Endothelial cell of umbilical vein (primary cell): ENCODE measurements around the gene MIEN1. TPM values are rescaled to one million over a fixed set of nuclear protein-coding genes. Genes with fewer than 3 reads are reported as not detected.

Experiments
- BruUV-seq: library from RNA; stranded (reverse); fragments of 400-500 nt; replicated peaks from 2 replicates; lab custom pipeline; 2021; lab: Mats Ljungman, UMichigan
- CTCF ChIA-PET: fragments of 300-600, 350-600 bp; sonication (Branson Sonifier 250); formaldehyde crosslinking; loops from one replicate; lab custom pipeline; 2021; ENCODE audit warnings: antibody characterized with exemption, inconsistent platforms; lab: Charles Lee
- POLR2A ChIA-PET: fragments of 300-600, 350-600 bp; sonication (Branson Sonifier 250); formaldehyde crosslinking; loops from one replicate; lab custom pipeline; 2021; ENCODE audit warnings: antibody characterized with exemption, inconsistent platforms; lab: Charles Lee
- DNase-seq: peaks from one replicate; pipeline ENCODE4 v3.0.0-alpha.2; 2011; ENCODE audit warnings: low read depth, low spot score
- FAIRE-seq: peaks from 2 replicates; lab custom pipeline; 2011; peaks lifted over from hg19 to GRCh38; lab: Jason Lieb, UNC
- H2AFZ ChIP-seq: 2 replicates; pipeline ENCODE4 v1.6.0; 2012; ENCODE audit warnings: low read depth, low read length, control low read depth, inconsistent platforms
- H3K27ac ChIP-seq: 2 replicates; pipeline ENCODE4 v1.5.1; 2011; ENCODE audit warnings: low read depth, mild to moderate bottlenecking, control low read depth, low read length, moderate library complexity; ENCODE audit not compliant: insufficient read depth
- H3K27me3 ChIP-seq, 2 experiments: 2 replicates each; pipeline versions ENCODE4 v1.6.0 to v1.6.1; 2011; ENCODE audit warnings: low read length in 2 of 2, mixed read lengths in 1 of 2; ENCODE audit not compliant: control insufficient read depth in 2 of 2, insufficient read depth in 2 of 2
- H3K36me3 ChIP-seq, 2 experiments: 2 replicates in 1 of 2; 3 replicates in 1 of 2; pipeline ENCODE4 v1.5.1; 2011; ENCODE audit warnings: low read length in 2 of 2, mild to moderate bottlenecking in 1 of 2, moderate library complexity in 1 of 2; ENCODE audit not compliant: control insufficient read depth in 2 of 2, insufficient read depth in 2 of 2; ENCODE audit errors: extremely low read depth in 1 of 2
- H3K4me1 ChIP-seq: 3 replicates; pipeline ENCODE4 v1.5.1; 2011; ENCODE audit warnings: mild to moderate bottlenecking, low read length; ENCODE audit not compliant: control insufficient read depth, insufficient read depth; ENCODE audit errors: extremely low read depth
- H3K4me2 ChIP-seq: 2 replicates; pipeline ENCODE4 v1.6.1; 2011; ENCODE audit warnings: low read length, control low read depth, mixed read lengths; ENCODE audit not compliant: insufficient read depth
- H3K4me3 ChIP-seq, 3 experiments: fragments of 200-600 bp in 1 of 3; sonication (generic), shearing (Covaris generic) in 1 of 3; replicated peaks in 1 of 3; 2 replicates each; pipeline ENCODE4 v1.5.1; 2011 to 2016; ENCODE audit warnings: control low read depth in 3 of 3, low read length in 3 of 3, mild to moderate bottlenecking in 2 of 3, inconsistent platforms in 1 of 3, low read depth in 1 of 3, moderate library complexity in 1 of 3; ENCODE audit not compliant: insufficient read depth in 1 of 3
- H3K79me2 ChIP-seq: 2 replicates; pipeline ENCODE4 v1.6.0; 2012; ENCODE audit warnings: low read length, inconsistent platforms; ENCODE audit not compliant: control insufficient read depth, insufficient read depth
- H3K9ac ChIP-seq: replicated peaks from 2 replicates; pipeline ENCODE3; 2011; ENCODE audit warnings: low read length, control low read depth; ENCODE audit not compliant: insufficient read depth; ENCODE audit errors: extremely low read depth
- H3K9me1 ChIP-seq: replicated peaks from 3 replicates; pipeline ENCODE4 v1.6.0; 2011; ENCODE audit warnings: mild to moderate bottlenecking, low read length; ENCODE audit not compliant: control insufficient read depth, insufficient read depth; ENCODE audit errors: extremely low read depth
- H3K9me3 ChIP-seq: replicated peaks from 2 replicates; pipeline ENCODE4 v1.5.1; 2012; ENCODE audit warnings: low read length, inconsistent platforms; ENCODE audit not compliant: control insufficient read depth, insufficient read depth
- H4K20me1 ChIP-seq: replicated peaks from 2 replicates; pipeline ENCODE3; 2011; ENCODE audit warnings: mild to moderate bottlenecking, low read length; ENCODE audit not compliant: control insufficient read depth, insufficient read depth; ENCODE audit errors: extremely low read depth
- CTCF ChIP-seq, 2 donors: IDR thresholded peaks; 1 replicate in 1 of 2; 2 replicates in 1 of 2; pipeline ENCODE4 v1.5.1; 2011; ENCODE audit warnings: low read length in 2 of 2, mild to moderate bottlenecking in 2 of 2, moderate library complexity in 2 of 2, control low read depth in 1 of 2, inconsistent platforms in 1 of 2, low read depth in 1 of 2; ENCODE audit not compliant: insufficient read depth in 1 of 2; ENCODE audit errors: extremely low read depth in 1 of 2
- FOS ChIP-seq: IDR thresholded peaks from 2 replicates; pipeline ENCODE4 v1.6.1; 2011; ENCODE audit warnings: mild to moderate bottlenecking, low read length, moderate library complexity, borderline replicate concordance; ENCODE audit not compliant: insufficient read depth
- JUN ChIP-seq: IDR thresholded peaks from 2 replicates; pipeline ENCODE4 v1.6.1; 2011; ENCODE audit warnings: borderline replicate concordance, low read depth; ENCODE audit not compliant: insufficient read length, insufficient read depth
- MAX ChIP-seq: IDR thresholded peaks from 2 replicates; pipeline ENCODE4 v1.6.1; 2011; ENCODE audit not compliant: insufficient read depth, insufficient read length
- MYC ChIP-seq: IDR thresholded peaks from one replicate; pipeline ENCODE4 v1.6.1; 2011; ENCODE audit warnings: mild to moderate bottlenecking, low read depth, low read length
- POLR2A ChIP-seq: IDR thresholded peaks from 2 replicates; pipeline ENCODE4 v1.6.1; 2012; ENCODE audit warnings: low read depth, mild to moderate bottlenecking, control low read depth, low read length
- POLR2AphosphoS5 ChIP-seq: IDR thresholded peaks from 2 replicates; pipeline ENCODE4 v1.6.1; 2012; ENCODE audit warnings: low read depth, mild to moderate bottlenecking, control low read depth, low read length, moderate library complexity; ENCODE audit not compliant: insufficient read depth
- dilution Hi-C: fragments of 300-500 bp; cut with MboI; formaldehyde crosslinking; loops from one replicate; pipeline ENCODE4 v1.15.0; 2019; ENCODE audit warnings: low sequenced_read_pairs; ENCODE audit not compliant: extremely low pct_ligation_motif_present
- intact Hi-C: fragments of 100-400 bp; cut with micrococcal nuclease; formaldehyde crosslinking; loops from one replicate; pipeline ENCODE4 v1.10.0; 2022
- polyA plus RNA-seq, 4 experiments: library from polyadenylated mRNA; depleted of rRNA in 3 of 4; stranded (reverse) in 3 of 4; unstranded in 1 of 4; fragments of >200 nt; gene quantifications; 2 replicates each; pipeline versions ENCODE4 v1.2.1 to v1.2.3, GENCODE V29; 2011 to 2012; ENCODE audit warnings: missing spikeins in 1 of 4
- total RNA-seq: library from RNA; stranded (reverse); gene quantifications from 2 replicates; pipeline ENCODE4 v1.2.3, GENCODE V29; 2021

The MIEN1 gene
- total and polyA plus RNA-seq, 2 donors (not counting 3 experiments of a cell fraction or from before 2014, with no cell fraction given) = 42.4 to 74.5 TPM

GRCh38 chr17:39757931-39758873 is 27.9 kb upstream of the MIEN1 start:
- Histone ChIP-seq H3K27ac (no peak overlapping the region), H3K9me3 (no peaks in the 10 kb centered on the region), H3K4me1 (peaks cover 6% of the 10 kb centered on the region), H3K9me1 (no peaks in the 10 kb centered on the region), H3K4me2 (no peak overlapping the region), H3K4me3 (no peak overlapping the region), H3K9ac (no peak overlapping the region), H2AFZ (no peak overlapping the region), H3K79me2 (no peaks in the 10 kb centered on the region), H4K20me1 (no peaks in the 10 kb centered on the region), H3K27me3 (peaks cover 15 to 25% of the 10 kb centered on the region in 2 experiments), H3K36me3 (no peaks in the 10 kb centered on the region)
- BruUV-seq = no TSS peak
- POLR2A ChIA-PET = no interaction called here
- no peak for FAIRE-seq
- intact Hi-C loops (no loop called here), dilution Hi-C loops (no loop called here)
- TF ChIP-seq CTCF (IDR thresholded peaks at IDR 0.05; ENCODE audit: extremely low read depth in 1 of 2, insufficient read depth in 1 of 2, low read depth in 1 of 2, low read length in 2 of 2) = no peak
- TF ChIP-seq POLR2A = no peak
- TF ChIP-seq FOS = no peak
- no peak for TF ChIP-seq JUN
- no peak for TF ChIP-seq POLR2AphosphoS5
- no peak for TF ChIP-seq MYC
- no peak for TF ChIP-seq MAX
- CTCF ChIA-PET = interaction anchor here (1.0 to 1.5 kb wide), 4 partner anchors 19 to 137 kb away, joined by 3 to 5 read pairs (median 4); no protein-coding TSS in a partner anchor
- no peak for DNase-seq
